Fibroblast of gingiva (primary cell): ENCODE data around the gene KLHDC7A.

Source experiments
- DNase-seq: peaks from one replicate; pipeline ENCODE4 v3.0.0-alpha.2; 2011; ENCODE audit warnings: low read depth

The KLHDC7A gene

DNA sequence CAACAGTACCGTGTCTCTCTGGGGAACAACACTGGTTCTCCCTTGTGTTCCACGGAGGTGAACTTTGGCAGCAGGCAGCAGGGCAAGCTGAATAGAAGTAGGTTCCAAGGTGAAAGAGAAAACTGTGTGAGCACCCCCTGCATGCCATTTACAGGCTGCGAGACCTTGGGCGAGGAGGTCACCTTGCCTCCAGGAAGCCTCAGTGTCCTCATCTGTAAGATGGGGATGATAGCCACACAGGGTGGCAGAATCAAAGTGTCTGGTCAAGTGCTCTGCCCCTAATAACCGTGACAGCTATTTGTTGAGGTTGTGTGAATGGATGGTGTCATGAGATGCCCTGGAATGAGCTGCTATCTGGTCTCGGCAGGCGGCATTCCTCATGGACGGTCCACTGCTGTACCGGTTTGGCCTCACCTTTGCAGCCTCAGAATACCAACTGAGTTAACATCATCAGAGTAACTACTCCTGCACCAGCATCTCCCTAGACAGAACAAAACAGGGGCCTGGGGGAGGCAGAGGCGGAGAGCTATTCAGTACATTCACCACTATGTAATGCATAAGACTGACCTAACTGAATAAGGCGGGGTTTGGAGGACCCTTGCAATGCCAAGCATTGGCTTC, 7.4 kb upstream of the KLHDC7A start:
- DNase-seq = no peak

DNA sequence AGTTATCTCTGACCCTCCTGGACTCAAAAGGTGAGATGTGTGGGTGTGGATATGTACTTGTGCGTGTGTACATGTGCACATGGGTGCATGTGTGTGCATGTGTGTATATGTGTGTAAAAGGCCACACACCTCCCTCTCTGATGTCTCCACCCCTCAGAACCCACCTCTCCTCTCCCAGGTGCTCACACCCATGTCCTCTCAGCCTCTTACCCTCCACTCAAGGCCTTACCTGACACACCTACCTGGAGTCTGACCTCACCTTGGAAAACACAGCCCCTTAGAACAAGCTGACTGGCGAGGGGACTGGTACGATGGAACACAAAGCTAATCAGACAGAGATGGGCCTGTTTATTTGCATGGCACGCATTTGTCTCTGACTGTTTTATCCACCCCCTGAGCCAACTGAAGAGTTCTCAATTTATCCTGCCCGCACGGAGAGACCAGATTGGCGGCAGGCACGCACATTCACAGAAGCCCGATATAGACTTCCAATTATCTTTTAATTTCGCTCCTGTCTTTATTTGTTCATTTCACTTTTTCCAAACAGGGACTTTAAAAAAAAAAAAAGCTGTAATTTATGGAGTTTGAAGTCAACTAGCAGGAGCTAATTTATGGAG, 6.1 kb upstream of the KLHDC7A start:
- no peak for DNase-seq

DNA sequence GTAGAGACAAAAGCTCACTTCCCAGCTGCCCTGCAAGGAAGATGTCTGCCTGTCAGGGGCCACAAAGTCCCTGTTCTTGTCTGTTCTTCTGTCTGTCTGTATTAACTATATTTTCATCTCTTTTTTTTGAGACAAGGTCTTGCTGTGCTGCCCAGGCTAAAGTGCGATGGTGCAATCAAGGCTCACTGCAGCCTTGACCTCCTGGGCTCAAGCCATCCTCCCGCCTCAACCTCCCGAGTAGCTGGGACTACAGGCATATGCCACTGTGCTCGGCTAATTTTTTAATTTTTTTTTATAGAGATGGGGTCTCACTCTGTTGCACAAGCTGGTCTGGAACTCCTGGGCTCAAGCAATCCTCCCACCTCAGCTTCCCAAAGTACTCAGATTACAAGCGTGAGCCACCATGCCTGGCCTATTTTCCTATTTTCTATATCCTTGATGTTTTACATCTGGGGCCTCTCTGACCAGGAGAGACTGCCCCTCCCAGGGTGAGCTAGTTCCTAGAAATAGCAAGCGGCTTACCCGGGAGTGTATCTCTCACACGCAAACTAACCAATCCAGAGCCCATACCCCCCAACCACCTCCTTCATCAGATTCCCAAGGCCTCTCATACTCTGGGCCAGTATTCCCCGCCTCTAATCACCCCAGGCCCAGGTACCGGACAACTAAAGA, 5.4 kb upstream of the KLHDC7A start:
- DNase-seq = no peak

DNA sequence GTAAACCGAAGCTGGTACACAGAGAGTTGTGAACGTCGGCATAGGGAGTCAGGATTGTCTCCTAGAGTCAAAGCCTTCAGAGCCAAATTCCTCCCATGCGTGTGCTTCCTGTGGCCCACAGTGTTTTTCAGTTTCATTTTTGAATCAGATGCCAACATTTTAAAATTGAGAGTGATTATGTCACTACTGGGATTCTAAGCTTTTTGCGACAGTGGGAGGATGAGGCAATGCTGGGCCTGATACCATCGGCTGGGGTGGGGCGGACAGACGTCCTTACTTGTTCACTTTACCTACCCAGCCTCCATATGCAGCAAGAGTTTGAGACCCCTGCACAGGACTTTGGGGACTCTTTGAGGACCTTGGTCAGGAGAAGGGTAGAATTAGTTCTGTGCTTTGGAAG, 1.3 kb upstream of the KLHDC7A start:
- no peak for DNase-seq

DNA sequence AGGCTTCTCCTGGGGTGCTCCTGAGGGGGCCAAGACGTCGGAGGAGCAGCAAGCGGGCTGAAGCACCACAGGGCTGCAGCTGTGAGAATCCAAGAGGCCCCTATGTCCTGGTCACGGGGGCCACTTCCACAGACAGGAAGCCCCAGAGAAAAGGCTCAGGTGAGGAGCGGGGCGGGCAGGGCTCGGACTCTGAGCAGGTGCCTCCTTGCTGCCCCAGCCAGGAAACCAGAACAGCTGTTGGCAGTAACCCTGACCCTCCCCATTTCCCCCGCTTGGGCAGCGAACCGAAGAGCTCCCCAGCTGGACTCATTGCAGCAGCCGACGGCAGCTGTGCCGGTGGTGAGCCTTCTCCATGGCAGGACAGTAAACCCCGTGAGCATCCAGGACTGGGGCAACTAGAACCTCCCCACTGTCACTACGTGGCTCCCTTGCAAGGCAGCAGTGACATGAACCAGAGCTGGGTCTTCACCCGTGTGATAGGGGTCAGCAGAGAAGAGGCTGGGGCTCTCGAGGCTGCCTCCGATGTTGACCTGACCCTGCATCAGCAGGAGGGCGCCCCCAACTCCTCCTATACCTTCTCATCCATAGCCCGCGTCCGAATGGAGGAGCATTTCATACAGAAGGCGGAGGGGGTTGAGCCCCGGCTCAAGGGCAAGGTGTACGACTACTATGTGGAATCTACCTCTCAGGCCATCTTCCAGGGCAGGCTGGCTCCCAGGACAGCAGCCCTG, 625 bp downstream of the KLHDC7A start:
- DNase-seq = no peak

DNA sequence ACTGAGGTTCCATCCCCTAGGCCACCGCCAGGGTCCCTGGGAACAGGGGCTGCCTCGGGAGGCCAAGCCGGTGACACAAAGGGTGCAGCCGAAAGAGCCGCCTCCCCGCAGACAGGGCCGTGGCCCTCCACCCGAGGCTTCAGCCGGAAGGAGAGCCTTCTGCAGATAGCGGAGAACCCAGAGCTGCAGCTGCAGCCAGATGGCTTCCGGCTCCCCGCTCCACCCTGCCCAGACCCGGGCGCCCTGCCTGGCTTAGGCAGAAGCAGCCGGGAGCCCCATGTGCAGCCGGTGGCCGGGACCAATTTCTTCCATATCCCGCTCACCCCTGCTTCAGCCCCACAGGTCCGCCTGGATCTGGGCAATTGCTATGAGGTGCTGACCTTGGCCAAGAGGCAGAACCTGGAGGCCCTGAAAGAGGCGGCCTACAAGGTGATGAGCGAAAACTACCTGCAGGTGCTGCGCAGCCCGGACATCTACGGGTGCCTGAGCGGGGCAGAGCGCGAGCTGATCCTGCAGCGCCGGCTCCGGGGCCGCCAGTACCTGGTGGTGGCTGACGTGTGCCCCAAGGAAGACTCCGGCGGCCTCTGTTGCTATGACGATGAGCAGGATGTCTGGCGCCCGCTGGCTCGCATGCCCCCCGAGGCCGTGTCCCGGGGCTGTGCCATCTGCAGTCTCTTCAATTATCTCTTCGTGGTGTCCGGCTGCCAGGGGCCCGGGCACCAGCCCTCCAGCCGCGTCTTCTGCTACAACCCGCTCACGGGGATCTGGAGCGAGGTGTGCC, 1.4 kb downstream of the KLHDC7A start:
- DNase-seq = no peak

DNA sequence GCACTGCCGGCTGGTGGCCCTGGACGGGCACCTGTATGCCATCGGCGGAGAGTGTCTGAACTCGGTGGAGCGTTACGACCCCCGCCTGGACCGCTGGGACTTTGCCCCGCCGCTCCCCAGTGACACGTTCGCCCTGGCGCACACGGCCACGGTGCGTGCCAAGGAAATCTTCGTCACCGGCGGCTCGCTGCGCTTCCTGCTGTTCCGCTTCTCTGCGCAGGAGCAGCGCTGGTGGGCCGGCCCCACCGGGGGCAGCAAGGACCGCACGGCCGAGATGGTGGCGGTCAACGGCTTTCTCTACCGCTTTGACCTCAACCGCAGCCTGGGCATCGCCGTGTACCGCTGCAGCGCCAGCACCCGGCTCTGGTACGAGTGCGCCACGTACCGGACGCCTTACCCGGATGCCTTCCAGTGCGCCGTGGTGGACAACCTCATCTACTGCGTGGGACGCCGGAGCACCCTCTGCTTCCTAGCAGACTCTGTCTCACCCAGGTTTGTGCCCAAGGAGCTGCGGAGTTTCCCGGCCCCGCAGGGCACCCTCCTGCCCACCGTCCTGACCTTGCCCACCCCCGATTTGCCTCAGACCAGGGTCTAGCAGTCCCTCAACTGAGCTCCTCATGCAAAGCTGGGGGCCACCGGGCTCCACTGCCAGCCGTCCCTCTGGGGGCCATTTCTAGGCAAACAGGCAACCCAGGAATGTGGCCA, 2.1 kb downstream of the KLHDC7A start:
- DNase-seq = no peak

DNA sequence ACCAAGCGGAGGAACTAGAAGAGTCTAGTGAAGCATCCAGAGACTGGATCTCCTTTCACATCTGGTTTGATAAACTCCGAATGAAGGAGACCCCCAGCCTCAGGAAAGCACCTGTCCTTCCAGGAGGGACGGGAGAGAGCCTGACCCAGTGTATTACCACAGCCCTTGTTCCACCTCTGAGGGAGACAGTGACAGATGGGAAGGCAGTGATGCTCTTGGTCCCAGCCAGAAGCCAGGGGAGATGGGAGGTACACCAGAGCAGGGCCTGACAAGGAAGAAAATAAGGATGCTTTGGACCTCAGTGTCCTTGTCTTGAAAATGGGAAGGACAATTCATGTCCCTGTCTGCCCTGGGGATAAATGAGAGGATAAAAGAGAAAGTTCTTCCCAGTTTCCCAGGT, 3.5 kb downstream of the KLHDC7A start:
- no peak for DNase-seq

DNA sequence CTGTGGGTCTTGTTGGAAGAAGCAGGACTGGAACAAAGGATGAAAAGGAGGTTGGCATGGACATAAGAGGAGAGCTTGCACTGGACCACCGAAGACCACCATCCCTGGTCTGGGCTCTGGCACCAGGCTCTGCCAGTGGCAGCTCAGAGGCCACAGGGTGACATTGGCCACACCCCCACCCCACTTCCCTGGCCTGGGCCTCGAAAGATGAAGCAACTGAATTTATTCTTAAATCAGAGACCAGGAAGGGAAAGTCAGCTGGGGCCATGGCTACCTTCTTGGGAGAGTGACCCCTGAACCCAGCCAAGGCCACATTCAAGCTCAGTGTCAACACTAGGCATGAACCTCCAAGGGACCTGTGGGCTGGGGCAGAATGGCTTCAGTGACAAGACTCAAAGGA, 4.0 kb downstream of the KLHDC7A start:
- no peak for DNase-seq

DNA sequence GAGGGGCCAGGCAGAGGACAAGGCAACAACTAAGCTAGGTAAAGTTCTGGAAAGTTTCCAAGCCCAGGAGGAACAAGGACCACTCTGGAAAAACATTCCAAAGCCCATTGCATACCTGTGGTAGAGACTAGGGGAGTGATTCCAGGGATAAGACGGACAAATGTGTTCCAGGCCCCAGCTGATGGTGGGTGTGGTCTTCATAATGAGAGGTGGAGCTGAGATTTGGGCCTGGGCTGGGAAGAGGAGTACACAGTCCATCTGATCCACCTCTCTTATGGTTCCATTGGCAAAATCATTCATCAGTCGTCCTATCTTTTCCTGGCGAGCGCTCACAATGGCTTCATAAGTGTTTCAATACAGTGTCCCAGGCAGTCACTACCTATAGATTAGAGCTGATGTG, 4.5 kb downstream of the KLHDC7A start:
- no peak for DNase-seq

DNA sequence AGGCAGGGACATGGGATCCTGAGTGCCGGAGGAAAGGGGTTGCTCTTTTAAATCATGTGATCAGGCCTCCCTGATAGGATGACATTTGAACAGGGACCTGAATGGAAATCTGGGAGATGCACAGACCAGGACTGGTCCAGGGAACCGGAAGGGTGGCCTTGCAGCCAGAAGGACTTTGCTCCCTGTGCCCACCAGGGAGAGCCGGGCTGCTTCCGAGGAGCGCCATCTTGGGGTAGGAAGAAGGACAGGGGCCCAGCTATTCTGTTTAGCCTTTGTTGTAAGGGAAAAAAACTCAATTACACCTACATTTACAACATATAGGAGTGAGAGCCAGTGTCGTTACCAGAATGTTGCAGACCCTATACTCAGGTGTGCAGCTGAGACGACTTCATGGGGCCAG, 5.5 kb downstream of the KLHDC7A start:
- no peak for DNase-seq

DNA sequence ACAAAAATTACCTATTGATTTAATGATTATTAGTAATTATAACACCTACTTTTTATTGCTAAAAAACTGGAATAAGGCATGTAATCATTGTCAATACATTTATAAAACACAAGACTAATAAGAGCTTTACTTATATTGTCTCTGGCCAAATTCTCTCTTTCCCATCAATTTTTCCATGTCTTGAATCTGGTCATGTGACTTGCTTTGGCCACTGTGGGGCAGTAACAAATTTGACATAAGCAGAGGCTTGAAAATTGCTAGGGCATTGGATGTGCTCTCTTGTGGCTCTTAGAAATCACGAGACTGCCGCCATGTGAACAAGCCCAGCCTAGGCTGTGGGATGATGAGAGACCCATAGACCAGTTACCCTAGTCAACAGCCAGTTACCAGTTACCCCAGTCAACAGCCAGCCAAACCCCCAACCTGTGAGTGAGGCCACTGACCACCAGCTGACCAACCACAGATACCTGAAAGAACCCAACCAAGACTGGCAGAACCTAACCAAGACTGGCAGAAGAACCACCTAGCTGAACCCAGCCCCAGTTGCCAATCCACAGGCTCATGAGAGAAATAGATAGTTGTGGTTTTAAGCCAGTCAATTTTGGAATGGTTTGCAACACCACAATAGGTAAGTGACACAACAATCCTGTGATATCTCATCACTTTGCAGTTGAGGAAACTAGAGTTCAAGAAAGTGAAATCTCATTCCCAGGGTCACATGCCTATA, 8.8 kb downstream of the KLHDC7A start:
- DNase-seq = no peak

DNA sequence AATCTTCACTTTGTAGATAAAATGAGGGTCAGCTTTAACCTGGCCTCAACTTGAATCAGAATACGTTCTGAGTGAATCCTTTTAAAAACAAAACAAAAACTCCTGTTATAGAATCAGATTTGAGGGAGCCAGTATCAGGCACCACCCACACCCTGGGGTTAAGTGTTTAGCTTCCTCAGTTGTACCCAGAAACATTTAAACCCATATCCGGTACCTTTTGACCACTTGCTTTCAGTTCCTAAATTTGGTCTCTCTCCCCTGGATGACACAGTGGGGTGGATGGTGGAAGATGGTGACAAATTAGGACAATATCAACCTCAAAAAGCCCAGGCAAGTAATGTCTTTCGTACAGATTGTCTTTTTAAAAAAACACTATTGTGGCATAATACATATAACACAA, 10.4 kb downstream of the KLHDC7A start:
- no peak for DNase-seq

DNA sequence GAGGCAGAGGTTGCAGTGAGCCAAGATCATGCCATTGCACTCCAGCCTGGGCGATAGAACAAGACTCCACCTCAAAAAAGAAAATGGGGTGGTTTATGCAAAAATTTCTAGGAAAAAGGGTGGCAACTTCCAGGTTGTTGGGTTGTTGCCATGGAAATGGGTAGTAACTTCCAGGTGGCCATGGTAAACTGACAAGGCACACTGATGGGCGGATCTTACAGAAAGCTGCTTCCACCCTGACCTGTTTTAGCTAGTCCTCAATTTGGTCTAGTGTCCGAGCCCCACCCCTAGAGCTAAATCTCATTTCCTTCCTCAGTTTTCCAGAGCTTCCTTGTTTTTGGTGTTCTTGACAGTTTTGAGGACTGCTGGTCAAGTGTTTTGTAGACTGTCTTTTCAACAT, 13.6 kb downstream of the KLHDC7A start:
- DNase-seq = no peak

DNA sequence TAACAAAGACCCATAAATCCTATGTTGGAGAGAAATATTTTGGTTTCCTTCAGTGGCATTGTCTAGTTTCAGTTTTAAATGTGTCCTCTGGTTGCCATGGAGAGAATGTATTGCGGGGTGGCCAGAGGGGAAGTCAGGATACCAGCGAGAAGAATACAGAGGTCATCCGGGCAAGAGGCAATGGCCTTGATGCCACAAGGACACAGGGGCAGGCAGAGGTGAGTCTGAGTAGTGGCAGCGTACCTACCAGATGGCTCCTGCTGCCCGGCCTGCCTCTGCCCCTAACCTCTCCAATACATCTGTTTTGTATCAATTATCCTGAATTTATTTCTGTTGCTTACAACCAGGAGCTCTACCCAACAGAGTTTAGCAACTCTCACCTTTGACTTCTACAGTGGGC, 14.9 kb downstream of the KLHDC7A start:
- no peak for DNase-seq

DNA sequence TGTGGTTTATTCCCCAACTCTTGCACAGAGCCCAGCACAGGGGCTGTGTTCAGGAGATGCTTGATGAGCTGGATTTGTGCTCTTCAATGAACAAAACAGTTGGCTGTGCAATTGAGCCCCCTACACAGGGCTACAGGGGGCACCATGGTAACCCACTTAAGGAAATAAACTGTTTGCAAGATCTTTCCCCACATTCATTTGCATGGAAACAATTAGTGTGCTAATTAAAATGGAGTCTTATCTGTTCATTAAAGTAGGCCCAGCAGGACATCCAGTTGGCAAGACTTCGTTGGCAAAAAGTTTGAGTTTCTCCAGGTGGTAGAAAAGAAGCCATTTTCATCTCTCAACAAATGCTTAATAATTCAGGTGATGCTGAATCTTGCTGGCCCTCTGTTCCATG, 15.3 kb downstream of the KLHDC7A start:
- DNase-seq = no peak

DNA sequence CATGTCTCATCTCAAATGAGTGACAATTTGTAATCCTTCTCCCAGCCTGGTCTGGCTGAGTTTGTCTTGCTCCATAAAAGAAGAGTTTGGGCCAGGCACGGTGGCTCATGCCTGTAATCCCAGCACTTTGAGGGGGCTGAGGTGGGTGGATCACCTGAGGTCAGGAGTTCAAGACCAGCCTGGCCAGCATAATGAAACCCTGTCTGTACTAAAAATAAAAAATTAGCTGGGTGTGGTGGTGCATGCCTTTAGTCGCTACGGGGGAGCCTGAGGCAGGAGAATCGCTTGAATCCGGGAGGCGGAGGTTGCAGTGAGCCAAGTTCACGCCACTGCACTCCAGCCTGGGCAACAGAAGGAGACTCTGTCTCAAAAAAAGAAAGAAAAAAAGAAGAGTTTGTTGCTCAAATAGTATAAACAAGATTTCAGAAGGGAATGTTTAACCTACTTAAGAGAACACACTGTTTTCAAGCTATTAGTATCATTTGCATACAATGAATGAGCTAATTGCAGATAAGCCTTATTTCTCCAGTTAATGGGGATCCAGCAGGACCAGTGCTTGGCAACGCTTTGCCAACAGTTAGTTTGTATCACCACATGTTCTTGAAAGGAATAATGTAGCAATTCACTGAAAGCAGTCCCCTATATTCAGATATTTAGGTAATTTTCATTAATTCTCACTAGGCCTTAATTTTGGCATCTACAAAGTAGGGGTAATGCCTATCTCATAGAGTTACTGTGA, 15.9 kb downstream of the KLHDC7A start:
- no peak for DNase-seq

DNA sequence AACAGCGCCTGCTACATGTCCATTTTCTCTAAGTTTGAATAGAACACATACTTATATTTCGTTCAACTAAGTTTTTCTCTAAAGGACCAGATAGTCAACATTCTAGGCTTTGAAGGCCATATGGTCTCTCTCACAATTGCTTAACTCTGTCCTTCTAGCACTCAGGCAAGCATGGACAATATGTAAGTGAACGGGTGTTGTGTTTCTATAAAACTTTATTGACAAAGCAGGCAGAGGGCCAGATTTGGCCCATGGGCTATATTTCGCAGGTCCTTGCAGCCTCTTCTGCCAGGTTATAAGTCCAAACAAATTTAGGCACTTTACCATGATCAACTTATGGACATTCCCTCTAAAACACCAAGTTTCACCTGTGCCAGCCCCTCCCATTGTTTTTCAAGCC, 21.1 kb downstream of the KLHDC7A start:
- no peak for DNase-seq

DNA sequence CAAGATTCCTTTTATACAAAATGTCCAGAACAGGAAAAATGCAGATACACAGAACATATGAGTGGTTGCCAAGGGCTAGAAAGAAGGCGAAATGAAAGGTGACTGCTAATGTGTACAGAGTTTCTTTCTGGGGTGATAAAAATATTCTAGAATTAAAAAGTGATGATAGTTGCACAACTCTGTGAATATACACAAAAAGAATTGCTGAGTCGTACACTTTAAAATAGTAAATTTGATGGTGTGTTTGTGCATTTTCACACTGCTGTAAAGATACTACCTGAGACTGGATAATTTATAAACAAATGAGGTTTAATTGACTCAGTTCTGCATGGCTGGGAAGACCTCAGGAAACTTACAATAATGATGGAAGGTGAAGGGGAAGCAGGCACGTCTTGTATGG, 23.9 kb downstream of the KLHDC7A start:
- no peak for DNase-seq

DNA sequence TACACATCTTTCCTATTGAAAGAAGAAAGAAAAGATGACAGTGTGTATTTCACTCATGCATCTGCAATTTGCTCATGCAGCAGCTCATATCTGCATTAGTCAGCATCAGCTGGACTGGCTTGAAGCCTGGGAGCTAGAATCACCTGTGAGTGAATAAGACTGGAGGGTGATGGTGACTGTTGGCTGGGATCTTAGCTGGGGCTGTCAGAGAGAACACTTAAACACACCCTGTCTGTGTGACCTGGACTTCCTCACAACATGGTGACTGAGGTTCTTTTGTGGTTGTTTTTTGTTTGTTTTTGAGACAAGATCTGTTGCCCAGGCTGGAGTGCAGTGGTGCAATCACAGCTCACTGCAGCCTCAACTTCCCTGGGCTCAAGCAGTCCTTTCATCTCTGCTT, 24.9 kb downstream of the KLHDC7A start:
- DNase-seq = no peak
